ENCODE results near the gene DNAH5. TPM values are rescaled to one million over a fixed set of nuclear protein-coding genes. Genes with fewer than 3 reads are reported as not detected.

The DNAH5 gene
- polyA plus RNA-seq, 3 donors: not detected

DNA sequence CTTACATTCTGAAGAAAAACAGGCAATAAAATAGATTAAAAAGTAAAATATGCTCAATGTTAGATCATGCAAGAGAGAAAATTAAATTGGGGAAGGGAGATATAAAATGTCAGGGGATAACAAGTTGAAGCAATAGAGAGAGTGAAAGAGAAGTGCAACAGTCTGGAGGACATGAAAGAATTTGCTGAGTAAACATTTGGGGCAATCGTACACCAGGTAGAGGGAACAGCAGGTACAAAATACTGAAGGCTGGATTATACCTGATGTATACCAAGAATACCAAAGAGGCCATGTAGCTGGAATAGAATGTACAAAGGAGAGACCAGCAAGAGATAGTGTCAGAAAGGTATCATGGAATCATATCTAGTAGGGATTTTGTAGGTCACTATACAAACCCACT, 300.8 kb downstream of the DNAH5 start:
- Mint-ChIP-seq H3K9me3 (peaks cover 0 to 8% (median 2%) of the 10 kb centered on the region in 7 donors), H3K4me1 (no peaks in the 10 kb centered on the region), H3K27ac (no peak overlapping the region), H3K36me3 (no peaks in the 10 kb centered on the region), H3K4me3 (no peak overlapping the region), H3K27me3 (ENCODE audit: low read depth in 3 of 3) (peaks cover 0 to 2% (median 2%) of the 10 kb centered on the region in 3 donors)
- TF ChIP-seq, protein P1, sequence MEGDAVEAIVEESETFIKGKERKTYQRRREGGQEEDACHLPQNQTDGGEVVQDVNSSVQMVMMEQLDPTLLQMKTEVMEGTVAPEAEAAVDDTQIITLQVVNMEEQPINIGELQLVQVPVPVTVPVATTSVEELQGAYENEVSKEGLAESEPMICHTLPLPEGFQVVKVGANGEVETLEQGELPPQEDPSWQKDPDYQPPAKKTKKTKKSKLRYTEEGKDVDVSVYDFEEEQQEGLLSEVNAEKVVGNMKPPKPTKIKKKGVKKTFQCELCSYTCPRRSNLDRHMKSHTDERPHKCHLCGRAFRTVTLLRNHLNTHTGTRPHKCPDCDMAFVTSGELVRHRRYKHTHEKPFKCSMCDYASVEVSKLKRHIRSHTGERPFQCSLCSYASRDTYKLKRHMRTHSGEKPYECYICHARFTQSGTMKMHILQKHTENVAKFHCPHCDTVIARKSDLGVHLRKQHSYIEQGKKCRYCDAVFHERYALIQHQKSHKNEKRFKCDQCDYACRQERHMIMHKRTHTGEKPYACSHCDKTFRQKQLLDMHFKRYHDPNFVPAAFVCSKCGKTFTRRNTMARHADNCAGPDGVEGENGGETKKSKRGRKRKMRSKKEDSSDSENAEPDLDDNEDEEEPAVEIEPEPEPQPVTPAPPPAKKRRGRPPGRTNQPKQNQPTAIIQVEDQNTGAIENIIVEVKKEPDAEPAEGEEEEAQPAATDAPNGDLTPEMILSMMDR (IDR thresholded peaks at IDR 0.05): no peak
- H4K20me1 ChIP-seq (ENCODE audit: insufficient read depth, low read length): no peaks in the 10 kb centered on the region
- no peak overlapping the region for H3K9ac ChIP-seq (ENCODE audit: insufficient read depth, low read length, poor library complexity, severe bottlenecking)
- no peak for DNase-seq
- no peak overlapping the region for H2AFZ ChIP-seq (ENCODE audit: insufficient read depth, low read depth, low read length, poor library complexity, severe bottlenecking)
- H3K9me3 ChIP-seq (replicated peaks in 1 of 2; ENCODE audit: control insufficient read depth in 1 of 2, insufficient read depth in 1 of 2, low read length in 2 of 2): no peaks in the 10 kb centered on the region
- H3K4me2 ChIP-seq (replicated peaks; ENCODE audit: extremely low read depth, low read length, poor library complexity, severe bottlenecking): no peak overlapping the region
- intact Hi-C loops (cut with micrococcal nuclease): no loop called here
- WGBS (ENCODE audit: insufficient coverage): 60% methylated on average over 1 of the region's 1 CpG
- H3K79me2 ChIP-seq (ENCODE audit: insufficient read depth, low read length): no peaks in the 10 kb centered on the region
- no peak overlapping the region for H3K27ac ChIP-seq (ENCODE audit: low read depth in 1 of 2, low read length in 2 of 2)
- no peak overlapping the region for H3K4me3 ChIP-seq (replicated peaks in 1 of 3; ENCODE audit: low read depth in 2 of 3, low read length in 3 of 3)
- H3K4me1 ChIP-seq (ENCODE audit: control insufficient read depth in 1 of 2, insufficient read depth in 2 of 2, low read length in 2 of 2): no peaks in the 10 kb centered on the region
- no peaks in the 10 kb centered on the region for H3K36me3 ChIP-seq (replicated peaks in 1 of 2; ENCODE audit: control insufficient read depth in 1 of 2, insufficient read depth in 2 of 2, low read length in 2 of 2)
- H3K27me3 ChIP-seq (ENCODE audit: control insufficient read depth in 2 of 2, insufficient read depth in 2 of 2, low read length in 2 of 2): no peaks in the 10 kb centered on the region

DNA sequence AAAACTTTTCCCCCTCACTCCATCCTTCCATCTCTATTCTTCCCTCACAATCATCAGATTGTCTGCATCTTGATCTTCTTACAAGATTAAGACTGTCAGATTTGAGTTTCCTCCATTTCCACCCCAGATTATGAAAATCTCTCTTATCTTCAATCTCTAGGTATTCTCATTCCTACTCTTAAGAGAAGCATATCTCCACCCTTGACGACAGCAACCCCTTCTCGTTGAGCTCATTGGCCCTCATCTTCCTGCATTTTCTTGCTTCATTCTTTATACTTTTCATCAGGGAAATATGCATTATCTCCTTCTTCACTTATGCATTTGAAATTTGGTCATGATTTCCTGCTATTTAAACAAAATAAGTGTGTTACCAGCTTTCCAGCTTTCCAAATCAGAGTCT, 301.3 kb downstream of the DNAH5 start:
- H3K9ac ChIP-seq (ENCODE audit: insufficient read depth, low read length, poor library complexity, severe bottlenecking): no peak overlapping the region
- H3K4me2 ChIP-seq (replicated peaks; ENCODE audit: extremely low read depth, low read length, poor library complexity, severe bottlenecking): no peak overlapping the region
- no peaks in the 10 kb centered on the region for H3K4me1 Mint-ChIP-seq
- no peak overlapping the region for H3K27ac ChIP-seq (ENCODE audit: low read depth in 1 of 2, low read length in 2 of 2)
- no peaks in the 10 kb centered on the region for H3K36me3 Mint-ChIP-seq
- no peak overlapping the region for H3K27ac Mint-ChIP-seq
- H4K20me1 ChIP-seq (ENCODE audit: insufficient read depth, low read length): no peaks in the 10 kb centered on the region
- no peaks in the 10 kb centered on the region for H3K4me1 ChIP-seq (ENCODE audit: control insufficient read depth in 1 of 2, insufficient read depth in 2 of 2, low read length in 2 of 2)
- no peak for DNase-seq
- H3K27me3 Mint-ChIP-seq (ENCODE audit: low read depth in 3 of 3): peaks cover 0 to 2% (median 2%) of the 10 kb centered on the region in 3 donors
- no peaks in the 10 kb centered on the region for H3K9me3 ChIP-seq (replicated peaks in 1 of 2; ENCODE audit: control insufficient read depth in 1 of 2, insufficient read depth in 1 of 2, low read length in 2 of 2)
- H3K9me3 Mint-ChIP-seq: peaks cover 0 to 8% (median 3%) of the 10 kb centered on the region in 7 donors
- TF ChIP-seq, protein P1 (IDR thresholded peaks at IDR 0.05): no peak
- no peaks in the 10 kb centered on the region for H3K36me3 ChIP-seq (replicated peaks in 1 of 2; ENCODE audit: control insufficient read depth in 1 of 2, insufficient read depth in 2 of 2, low read length in 2 of 2)
- H3K4me3 ChIP-seq (replicated peaks in 1 of 3; ENCODE audit: low read depth in 2 of 3, low read length in 3 of 3): no peak overlapping the region
- H2AFZ ChIP-seq (ENCODE audit: insufficient read depth, low read depth, low read length, poor library complexity, severe bottlenecking): no peak overlapping the region
- 100% methylated on average over 2 of the region's 2 CpGs for WGBS (ENCODE audit: insufficient coverage)
- intact Hi-C loops (cut with micrococcal nuclease): no loop called here
- H3K79me2 ChIP-seq (ENCODE audit: insufficient read depth, low read length): no peaks in the 10 kb centered on the region
- H3K27me3 ChIP-seq (ENCODE audit: control insufficient read depth in 2 of 2, insufficient read depth in 2 of 2, low read length in 2 of 2): no peaks in the 10 kb centered on the region
- no peak overlapping the region for H3K4me3 Mint-ChIP-seq

Other genes with a start within 250 kb of the DNAH5 start
- 10 to 100 TPM in 1 of 3 donors, 1 to 10 TPM in 2; 1.7 to 45.8 (median 2.1) TPM for gene TRIO, start 198.7 kb upstream of the DNAH5 start, polyA plus RNA-seq